NCI-H1930 (cell line): Measurements from ENCODE around the gene CLDN3.
A peak's percentile ranks its signal among the peaks of the same experiment; 100 is the strongest.
"Not testable (repeated sequence)": the region's sequence is repeated elsewhere in the genome, so short reads cannot be mapped to it uniquely, and the experiment has no call there.

Experiments used
- DNase-seq, 2 experiments: peaks; one replicate each; lab custom pipeline; 2025; lab: John Stamatoyannopoulos, UW

CLDN3 gene, protein sequence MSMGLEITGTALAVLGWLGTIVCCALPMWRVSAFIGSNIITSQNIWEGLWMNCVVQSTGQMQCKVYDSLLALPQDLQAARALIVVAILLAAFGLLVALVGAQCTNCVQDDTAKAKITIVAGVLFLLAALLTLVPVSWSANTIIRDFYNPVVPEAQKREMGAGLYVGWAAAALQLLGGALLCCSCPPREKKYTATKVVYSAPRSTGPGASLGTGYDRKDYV

DNA sequence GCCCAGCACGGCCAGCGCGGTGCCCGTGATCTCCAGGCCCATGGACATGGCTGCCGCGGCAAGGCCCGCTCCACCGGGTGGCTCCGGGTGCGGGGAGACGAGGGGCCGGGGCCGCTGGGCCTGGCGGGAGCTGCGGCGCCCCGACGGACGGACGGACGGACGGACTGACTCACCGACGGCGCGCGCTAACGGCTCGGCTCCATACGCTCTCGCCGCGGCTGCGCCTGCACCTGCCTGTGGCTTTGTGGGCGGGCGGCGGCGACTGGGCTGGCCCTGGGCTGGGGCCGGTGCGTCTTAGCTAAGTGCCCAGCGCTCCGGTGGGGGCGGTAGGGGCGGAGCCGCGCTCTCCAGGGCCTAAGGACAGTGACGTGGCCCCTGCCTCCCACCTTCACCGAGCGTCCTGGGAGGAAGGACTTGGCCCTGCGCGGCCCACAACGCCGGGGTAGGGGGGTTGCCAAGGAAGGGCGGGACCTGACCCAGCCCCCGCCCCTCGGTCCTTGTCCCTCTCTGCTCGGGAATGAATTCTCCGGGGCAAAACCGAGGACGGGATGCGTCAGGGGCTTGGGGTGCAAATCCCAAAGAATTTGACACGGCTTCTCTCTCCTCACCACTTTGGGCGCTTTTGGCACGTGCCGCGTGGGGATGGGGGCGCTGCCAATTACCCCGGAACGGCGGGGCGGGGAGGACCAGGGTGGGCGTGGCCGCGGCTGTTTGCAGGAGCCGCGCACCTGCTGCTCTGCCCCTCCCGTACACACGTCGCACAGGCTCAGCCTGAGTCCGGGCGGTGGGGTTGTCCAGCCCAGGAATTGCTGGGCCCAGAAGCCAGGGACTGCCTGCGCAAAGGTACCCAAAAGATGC lies at the start of gene CLDN3:
TSS of gene CLDN3 (minus strand) at position 269 of the 858 bp plus-strand sequence. CDS start at position 48, 221 bp downstream.
- peak; percentile 96 to 97 for DNase-seq

DNA sequence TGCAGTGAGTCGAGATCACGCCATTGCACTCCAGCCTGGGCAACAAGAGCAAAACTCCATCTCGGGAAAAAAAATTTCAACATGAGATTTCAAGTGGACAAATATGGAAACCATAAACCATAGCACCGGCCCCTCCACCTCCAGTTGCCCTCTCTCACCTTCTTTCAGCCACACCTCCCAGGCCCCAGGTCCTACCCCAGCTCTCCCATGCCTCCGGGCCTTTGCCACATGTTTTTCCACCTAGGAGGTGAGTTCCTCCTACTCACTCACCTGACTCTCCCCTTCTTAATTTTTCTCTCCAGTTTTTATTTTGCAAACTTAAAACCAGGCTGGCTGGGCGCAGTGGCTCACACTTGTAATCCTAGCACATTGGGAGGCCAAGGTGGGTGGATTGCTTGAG lies 47.1 kb upstream of the CLDN3 start:
- DNase-seq, result no peak

DNA sequence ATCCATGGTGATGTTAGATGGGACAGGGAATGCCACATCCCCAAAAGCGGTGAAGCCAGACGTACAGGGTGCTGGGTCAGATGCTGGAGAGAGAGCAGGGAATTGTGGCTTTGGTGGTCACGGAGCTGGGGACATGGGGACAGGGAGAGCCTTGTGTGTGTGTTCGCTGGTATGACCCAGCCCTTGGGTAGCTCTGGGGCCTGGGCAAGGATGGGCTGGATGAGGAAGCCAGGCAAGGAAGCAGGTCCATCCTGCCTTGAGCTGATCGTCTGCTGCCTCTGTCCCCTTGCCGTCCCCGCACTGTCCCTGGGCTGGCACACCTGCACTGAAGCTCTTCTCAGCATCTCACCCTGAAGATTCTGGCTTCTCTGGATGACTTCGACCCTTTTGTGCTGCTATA lies 45.4 kb upstream of the CLDN3 start:
- no peak for DNase-seq

DNA sequence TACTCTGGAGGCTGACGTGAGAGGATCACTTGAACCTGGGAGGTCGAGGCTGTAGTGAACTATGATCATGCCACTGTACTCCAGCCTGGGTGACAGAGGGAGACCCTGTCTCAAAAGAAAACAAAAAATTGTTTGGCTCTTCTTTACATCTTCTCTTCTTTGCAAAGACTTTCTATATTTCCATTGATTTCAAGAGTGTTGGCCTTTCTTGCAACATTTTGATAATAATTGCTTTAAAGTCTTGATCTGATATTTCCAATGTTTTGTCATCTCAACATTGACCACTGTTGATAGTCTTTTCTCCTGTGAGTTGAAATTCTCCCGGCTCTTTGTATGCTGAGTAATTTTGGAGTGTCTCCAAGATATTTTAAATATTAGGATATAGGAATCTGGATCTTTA lies 42.9 kb upstream of the CLDN3 start:
- DNase-seq, result no peak

DNA sequence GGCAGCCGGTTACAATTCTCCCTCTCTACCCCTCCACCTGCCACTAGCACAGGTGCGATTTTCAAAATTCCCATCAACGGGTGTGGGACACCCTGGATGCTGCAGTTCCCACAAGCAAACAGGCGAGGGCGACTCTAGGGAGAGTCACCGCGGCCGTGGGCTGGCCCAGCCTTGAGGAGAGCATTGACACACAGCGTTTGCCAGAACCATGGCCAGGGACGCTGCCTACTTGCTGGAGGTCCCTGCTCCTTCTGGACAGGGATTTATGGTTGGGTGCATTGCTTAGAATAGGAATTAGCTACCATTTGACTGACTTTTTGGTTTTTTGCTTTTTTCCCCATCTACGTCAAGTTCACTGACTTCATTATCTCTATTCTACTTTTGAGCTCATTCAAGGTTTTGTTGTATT lies 41.7 kb upstream of the CLDN3 start:
- DNase-seq, result peak; percentile 31 to 66

DNA sequence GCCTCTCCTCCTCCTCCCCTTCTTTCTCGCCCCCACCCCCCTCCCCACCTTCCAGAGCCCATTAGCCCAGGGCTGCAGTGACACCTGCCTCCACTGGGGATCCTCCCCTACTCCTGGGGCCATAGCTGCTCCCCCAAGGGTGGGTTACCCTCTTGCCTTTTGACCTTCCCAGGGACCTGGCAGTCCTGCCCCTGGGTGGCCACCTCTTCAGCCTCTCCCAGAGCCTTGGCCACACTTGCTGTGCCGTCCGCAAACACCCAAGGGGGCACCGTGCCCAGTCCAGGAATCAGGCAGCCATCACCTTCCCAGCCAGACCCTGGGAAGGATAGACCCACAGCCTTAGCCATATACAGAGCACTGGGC lies 40.9 kb upstream of the CLDN3 start:
- DNase-seq, result no peak

DNA sequence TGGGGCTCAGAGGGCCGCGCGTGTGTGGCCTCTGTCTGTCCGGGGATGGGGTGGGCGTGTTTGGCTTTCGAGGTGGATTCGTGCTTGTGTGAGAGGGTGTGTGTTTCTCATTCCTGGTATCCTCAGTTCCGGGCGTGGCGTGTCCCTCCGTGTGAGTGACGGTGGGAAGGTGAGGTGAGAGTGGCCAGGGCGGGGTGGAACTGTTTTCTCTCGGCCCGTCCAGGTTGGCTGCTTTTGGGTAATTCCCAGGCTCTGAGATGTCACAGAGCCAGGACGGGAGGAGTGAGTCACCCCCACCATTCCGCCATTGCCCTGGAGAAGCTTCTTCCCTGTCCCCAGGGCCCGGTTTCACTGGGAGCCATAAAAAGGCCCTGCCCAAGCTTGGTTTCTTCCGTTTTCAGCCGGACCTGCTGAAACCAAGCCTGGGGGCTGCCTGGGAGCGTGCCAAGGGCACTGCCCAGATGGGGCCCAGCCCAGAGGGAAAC lies 39.4 kb upstream of the CLDN3 start:
- DNase-seq, result no peak

DNA sequence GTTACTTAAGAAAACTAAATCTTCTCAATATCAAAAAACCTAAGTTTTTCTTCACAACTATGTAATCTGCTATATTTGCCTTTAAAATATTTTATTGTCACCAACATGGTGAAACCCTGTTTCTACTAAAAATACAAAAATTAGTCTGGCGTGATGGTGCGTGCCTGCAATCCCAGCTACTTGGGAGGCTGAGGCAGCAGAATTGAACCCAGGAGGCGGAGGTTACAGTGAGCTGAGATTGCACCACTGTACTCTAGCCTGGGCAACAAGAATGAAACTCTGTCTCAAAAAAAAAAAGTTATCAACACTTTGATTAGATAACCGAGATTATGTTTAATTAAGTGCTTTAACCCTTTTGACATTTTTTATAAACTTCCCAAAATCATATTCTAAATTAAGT lies 32.4 kb upstream of the CLDN3 start:
- DNase-seq, result no peak

DNA sequence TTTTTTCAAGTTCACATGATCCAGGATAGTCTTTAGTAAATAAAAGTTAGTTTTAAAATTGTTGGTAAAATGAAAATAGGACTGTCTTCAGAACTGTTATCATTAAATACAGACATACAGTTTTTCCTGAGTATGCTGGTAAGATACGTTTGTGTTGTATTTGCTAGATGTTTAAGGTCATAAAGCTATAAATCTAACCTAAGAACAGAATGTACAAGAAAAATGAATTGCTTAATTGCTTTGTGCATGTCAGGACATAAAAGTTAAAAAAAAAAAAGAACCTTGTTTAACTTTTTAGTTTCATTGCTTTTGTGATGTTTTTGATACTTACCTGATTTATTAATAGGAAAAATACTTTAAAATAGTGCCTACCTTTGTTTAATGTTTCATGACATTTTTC lies 31.5 kb upstream of the CLDN3 start:
- no peak for DNase-seq

DNA sequence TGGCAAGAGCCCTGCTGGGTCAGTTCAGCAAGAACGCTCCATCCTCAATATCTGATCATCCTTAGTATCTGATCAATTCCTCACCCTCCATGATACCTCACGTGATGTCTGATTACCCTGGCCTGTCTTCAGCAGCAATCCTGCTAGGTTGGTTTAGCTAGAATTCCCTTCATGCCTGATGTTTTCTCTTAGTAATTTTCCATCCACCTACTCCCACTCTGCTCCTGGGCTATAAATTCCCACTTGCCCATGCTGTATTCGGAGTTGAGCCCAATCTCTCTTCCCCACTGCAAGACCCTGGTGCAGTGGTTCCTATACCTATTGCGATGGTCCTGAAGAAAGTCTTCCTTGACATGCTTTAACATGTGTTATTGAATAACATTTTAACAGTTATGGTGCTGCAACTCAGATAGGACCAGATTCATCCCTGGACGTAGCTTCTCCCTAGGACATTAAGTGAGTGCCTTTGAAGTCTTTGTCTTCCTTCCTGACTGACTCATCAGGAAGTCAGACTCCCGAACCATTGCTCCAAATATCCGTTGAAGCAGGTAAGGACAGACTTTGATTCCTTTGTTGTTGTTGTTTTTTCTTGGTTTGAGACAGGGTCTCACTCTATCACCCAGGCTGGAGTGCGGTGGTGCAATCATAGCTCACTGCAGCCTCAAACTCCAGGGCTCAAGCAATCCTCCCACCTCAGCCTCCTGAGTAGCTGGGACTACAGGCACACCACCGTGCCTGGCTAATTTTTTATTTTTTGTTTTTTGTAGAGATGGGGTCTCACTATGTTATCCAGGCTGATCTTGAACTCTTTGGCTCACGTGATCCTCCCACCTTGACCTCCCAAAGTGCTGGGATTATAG lies 29.4 kb upstream of the CLDN3 start:
- no peak for DNase-seq

DNA sequence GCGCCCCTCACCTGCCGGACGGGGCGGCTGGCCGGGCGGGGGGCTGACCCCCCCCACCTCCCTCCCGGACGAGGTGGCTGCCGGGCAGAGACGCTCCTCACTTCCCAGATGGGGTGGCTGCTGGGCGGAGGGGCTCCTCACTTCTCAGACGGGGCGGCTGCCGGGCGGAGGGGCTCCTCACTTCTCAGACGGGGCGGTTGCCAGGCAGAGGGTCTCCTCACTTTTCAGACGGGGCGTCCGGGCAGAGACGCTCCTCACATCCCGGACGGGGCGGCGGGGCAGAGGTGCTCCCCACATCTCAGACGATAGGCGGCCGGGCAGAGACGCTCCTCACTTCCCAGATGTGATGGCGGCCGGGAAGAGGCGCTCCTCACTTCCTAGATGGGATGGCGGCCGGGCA lies 27.1 kb upstream of the CLDN3 start:
- not testable (repeated sequence) for DNase-seq

DNA sequence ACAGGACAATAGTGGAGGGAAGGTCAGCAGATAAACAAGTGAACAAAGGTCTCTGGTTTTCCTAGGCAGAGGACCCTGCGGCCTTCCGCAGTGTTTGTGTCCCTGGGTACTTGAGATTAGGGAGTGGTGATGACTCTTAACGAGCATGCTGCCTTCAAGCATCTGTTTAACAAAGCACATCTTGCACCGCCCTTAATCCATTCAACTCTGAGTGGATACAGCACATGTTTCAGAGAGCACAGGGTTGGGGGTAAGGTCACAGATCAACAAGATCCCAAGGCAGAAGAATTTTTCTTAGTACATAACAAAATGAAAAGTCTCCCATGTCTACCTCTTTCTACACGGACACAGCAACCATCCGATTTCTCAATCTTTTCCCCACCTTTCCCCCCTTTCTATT lies 26.6 kb upstream of the CLDN3 start:
- DNase-seq, result not testable (repeated sequence)

DNA sequence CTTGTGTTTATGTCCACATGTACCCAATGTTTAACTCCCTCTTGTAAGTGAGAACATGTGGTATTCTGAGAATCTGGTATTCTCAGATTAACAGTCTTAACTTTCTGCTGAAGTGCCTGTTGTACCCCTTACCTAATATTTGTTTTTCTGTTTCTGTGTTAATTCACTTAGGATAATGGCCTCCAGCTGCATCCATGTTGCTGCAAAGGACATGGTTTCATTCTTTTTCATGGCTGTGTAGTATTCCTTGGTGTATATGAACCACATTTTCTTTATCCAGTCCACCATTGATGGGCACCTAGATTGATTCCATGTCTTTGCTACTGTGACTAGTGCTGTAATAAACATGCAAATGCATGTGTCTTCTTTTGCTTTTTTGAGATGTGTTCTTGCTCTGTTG lies 25.1 kb upstream of the CLDN3 start:
- DNase-seq, result not testable (repeated sequence)

DNA sequence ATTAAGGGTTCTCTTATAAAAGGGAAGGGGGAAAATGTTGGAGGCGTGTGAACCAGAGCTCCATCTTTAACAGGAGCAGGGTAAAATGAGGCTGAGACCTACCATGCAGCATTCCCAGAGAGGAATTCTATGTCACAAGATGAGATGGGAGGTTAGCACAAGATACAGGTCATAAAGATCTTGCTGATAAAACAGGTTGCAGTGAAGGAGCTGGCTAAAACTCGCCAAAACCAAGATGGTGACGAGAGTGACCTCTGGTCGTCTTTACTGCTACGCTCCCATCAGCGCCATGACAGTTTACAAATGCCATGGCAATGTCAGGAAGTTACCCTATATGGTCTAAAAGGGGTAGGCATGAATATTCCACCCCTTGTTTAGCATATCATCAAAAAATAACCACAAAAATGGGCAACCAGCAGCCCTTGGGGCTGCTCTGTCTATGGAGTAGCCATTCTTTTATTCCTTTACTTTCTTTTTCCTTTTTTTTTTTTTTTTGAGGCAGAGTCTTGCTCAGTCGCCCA lies 21.2 kb upstream of the CLDN3 start:
- DNase-seq, result not testable (repeated sequence)

DNA sequence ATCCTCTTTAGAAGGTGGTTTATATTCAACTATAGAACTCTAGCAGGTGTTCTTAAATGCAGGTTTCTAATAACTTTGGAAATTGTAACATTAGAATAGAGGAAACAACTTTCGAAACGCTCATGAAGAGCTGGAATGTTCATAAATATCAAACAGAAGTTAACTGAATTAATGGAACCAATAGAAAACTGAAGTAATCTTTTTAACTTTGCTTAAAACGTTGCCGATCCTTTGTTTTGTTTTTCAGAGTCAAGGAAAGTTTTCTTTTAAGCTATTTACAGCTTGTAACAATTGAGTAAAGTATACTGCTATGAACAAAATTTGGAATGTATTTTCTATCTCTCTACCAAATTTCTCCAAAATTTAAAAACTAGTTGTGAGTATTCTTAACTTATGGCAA lies 19.0 kb upstream of the CLDN3 start:
- DNase-seq, result no peak

DNA sequence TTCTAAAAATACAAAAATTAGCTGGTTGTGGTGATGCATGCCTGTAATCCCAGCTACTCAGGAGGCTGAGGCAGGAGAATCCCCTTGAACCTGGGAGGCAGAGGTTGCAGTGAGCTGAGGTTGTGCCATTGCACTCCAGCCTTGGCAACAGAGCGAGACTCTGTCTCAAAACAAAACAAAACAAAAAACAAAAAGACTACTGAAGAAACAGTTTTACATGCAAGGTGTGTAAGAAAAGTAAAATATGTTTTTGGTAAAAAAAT lies 17.6 kb upstream of the CLDN3 start:
- not testable (repeated sequence) for DNase-seq

DNA sequence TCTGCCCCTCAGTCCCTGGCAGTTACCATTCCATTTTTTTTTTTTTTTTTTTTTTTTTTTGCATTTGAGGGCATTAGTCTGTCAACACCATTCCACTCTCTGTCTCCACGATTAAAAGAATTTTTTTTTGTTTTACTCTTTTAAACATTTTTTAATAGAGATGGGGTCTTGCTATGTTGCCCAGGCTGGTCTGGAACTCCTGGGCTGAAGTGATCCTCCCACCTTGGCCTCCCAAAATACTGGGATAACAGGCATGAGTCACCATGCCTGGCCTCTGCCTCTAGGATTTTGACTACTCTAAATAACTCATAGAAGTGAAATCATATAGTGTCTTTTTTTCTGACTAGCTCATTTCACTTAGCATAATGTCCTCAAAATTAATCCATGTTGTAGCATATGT lies 16.5 kb upstream of the CLDN3 start:
- no peak for DNase-seq

DNA sequence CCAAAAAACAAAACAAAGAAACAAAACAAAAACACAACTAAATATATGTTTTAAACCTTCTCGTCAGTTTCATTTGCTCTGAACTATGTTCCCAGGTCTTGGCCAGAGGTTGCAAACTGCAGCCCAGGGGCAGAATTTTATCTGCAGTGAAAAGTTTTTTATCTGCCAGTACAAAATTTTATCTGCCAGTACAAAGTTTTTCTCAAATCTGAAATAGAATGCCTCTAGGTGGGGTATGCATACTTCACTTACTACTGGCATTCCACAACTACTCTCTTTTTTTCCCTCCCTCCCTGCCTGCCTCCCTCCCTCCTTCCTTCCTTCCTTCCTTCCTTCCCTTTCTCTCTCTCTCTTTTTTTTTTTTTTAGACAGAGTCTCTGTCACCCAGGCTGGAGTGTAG lies 9.4 kb upstream of the CLDN3 start:
- DNase-seq, result no peak

DNA sequence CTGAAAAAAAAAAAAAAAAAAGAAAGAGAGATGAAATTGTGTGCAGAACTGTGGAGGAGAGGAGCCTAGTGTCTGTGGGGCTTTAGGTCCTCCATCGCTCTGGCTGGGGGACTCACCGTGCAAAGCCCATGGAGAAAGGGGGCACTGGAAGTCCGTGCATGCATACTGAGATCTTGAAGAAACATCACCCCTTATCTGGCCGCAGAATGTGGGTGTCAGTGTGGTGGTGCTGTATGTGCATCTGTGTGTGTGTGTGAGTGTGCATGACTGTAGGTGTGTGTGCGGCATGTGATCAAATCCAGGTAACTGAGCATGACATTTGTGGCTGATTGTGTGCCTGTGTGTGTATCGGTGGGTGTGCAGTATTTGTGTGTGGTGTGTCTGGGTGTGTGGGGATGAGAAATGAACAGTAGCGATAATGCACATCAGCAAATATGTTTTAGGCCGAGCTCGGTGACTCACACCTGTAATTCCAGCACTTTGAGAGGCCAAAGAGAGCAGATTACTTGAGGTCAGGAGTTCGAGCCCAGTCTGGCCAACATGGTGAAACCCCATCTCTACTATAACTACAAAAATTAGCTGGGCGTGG lies 8.8 kb upstream of the CLDN3 start:
- no peak for DNase-seq

DNA sequence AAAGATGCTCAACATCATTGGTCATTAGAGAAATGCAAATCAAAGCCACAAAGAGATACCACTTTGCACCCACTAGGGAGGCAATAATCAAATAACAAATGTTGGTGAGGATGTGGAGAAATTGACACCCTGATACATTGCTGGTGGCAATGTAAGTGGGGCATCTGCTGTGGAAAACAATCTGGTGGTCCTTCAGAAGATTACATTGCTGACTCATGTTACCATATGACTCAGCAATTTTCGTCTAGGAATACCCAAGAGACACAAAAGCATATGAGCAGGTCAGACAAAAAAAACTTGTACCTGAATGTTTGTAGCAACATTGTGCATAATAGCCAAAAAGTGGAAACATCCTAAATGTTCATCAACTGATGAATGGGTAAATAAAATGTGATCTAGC lies 4.9 kb upstream of the CLDN3 start:
- no peak for DNase-seq

DNA sequence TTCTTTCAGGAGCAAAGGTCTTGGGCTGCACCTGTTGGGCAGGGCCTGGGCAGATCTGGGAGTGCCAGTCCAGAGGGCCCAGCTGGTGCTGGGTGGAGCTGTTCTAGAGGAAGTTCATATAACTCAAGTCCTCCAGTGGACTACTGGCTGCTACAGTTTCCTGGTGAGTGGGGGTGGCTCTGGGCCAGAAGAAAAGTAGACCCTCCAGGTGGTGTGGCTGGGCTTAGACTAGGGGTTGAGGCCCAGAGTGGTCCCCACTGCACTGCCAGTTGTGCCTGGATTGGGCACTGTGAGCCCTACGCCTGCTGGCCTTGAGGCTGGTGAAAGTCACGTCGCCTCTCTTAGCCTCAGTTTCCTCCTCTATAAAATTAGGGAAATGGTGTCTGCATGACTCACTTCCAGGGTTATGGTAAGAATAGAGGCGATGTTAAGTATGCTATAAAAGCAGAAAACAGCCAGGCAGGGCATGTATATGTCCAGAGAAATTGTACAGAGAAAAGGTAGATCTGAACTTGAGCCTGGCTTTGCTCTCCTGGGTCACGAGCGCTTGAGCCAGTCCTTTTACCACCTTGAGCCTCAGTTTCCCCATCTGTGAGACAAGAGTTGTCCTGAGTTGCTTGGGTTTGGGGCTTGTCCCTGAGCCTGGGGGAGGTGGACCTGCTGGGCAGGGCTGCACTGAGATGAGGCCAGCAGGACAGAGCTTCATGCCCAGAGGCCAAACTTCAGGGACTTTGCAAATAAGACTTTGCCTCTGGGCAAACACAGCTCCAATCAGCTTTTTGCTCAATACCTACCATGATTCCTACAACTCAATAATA lies 3.8 kb upstream of the CLDN3 start:
- DNase-seq, result no peak
